NCI-H2196 (cell line): Measurements from ENCODE around the gene ZCCHC9.

Experiments
- DNase-seq: peaks from one replicate; lab custom pipeline; 2025; ENCODE audit not compliant: unreplicated experiment; lab: John Stamatoyannopoulos, UW

ZCCHC9 gene

GRCh38 chr5:81355291-81356251 lies 54.2 kb downstream of the ZCCHC9 start:
- no peak for DNase-seq

- no peak for DNase-seq
Observed at GRCh38 chr5:81359108-81359507, 57.7 kb downstream of the ZCCHC9 start.

- no peak for DNase-seq
Observed at GRCh38 chr5:81359881-81360280, 58.5 kb downstream of the ZCCHC9 start.

- no peak for DNase-seq
Observed at GRCh38 chr5:81360640-81361039, 59.3 kb downstream of the ZCCHC9 start.

- no peak for DNase-seq
Observed at GRCh38 chr5:81361600-81361999, 60.2 kb downstream of the ZCCHC9 start.
